Parathyroid adenoma (tissue), 2 donors: Measurements from ENCODE around the gene PEAK1.

Experiments
- H2AFZ ChIP-seq: fragments of 300-600 bp; sonication (generic); one replicate; pipeline ENCODE4 v1.7.0; 2017; ENCODE audit warnings: antibody characterized with exemption, mild to moderate bottlenecking
- H3K27ac ChIP-seq: fragments of 300-600 bp; sonication (generic); one replicate; pipeline ENCODE4 v1.7.0; 2017
- H3K27me3 ChIP-seq: fragments of 300-600 bp; sonication (generic); one replicate; pipeline ENCODE4 v1.7.0; 2017; ENCODE audit warnings: low read length; ENCODE audit not compliant: control insufficient read depth, insufficient read depth
- H3K36me3 ChIP-seq: fragments of 300-600 bp; sonication (generic); one replicate; pipeline ENCODE4 v1.7.0; 2017; ENCODE audit warnings: low read length; ENCODE audit not compliant: control insufficient read depth, insufficient read depth
- H3K4me1 ChIP-seq: fragments of 300-600 bp; sonication (generic); one replicate; pipeline ENCODE4 v1.7.0; 2017; ENCODE audit warnings: control low read depth
- H3K4me2 ChIP-seq: fragments of 300-600 bp; sonication (generic); one replicate; pipeline ENCODE4 v1.7.0; 2017; ENCODE audit warnings: low read length
- H3K4me3 ChIP-seq: fragments of 300-600 bp; sonication (generic); one replicate; pipeline ENCODE4 v1.7.0; 2017; ENCODE audit warnings: low read depth, low read length
- H3K79me2 ChIP-seq: fragments of 300-600 bp; sonication (generic); one replicate; pipeline ENCODE4 v1.7.0; 2017; ENCODE audit warnings: control low read depth
- H3K9ac ChIP-seq: fragments of 300-600 bp; sonication (generic); one replicate; pipeline ENCODE4 v1.7.0; 2017; ENCODE audit warnings: mild to moderate bottlenecking
- H3K9me3 ChIP-seq: fragments of 300-600 bp; sonication (generic); one replicate; pipeline ENCODE4 v1.7.0; 2017; ENCODE audit warnings: low read length; ENCODE audit not compliant: control insufficient read depth
- CTCF ChIP-seq: fragments of 300-600 bp; sonication (generic); IDR thresholded peaks from one replicate; pipeline ENCODE4 v1.7.0; 2017; ENCODE audit warnings: antibody characterized with exemption, mild to moderate bottlenecking
- donor health status: primary hyperparathyroidism.

Gene PEAK1

GRCh38 chr15:77099741-77100463 lies 320.0 kb downstream of the PEAK1 start:
- TF ChIP-seq CTCF = no peak
- Histone ChIP-seq H3K27me3 (no peaks in the 10 kb centered on the region), H3K79me2 (no peaks in the 10 kb centered on the region), H3K36me3 (no peaks in the 10 kb centered on the region), H3K9ac (no peak overlapping the region), H3K4me2 (no peak overlapping the region), H2AFZ (no peak overlapping the region), H3K4me1 (no peaks in the 10 kb centered on the region), H3K27ac (no peak overlapping the region), H3K9me3 (no peaks in the 10 kb centered on the region), H3K4me3 (no peak overlapping the region)

- H3K36me3 ChIP-seq = no peaks in the 10 kb centered on the region
- H3K27ac ChIP-seq = no peak overlapping the region
- no peaks in the 10 kb centered on the region for H3K9me3 ChIP-seq
- H2AFZ ChIP-seq = no peak overlapping the region
- H3K27me3 ChIP-seq = no peaks in the 10 kb centered on the region
- H3K79me2 ChIP-seq = no peaks in the 10 kb centered on the region
- H3K4me2 ChIP-seq = no peak overlapping the region
- H3K4me1 ChIP-seq = no peaks in the 10 kb centered on the region
- no peak for TF ChIP-seq CTCF
- no peak overlapping the region for H3K9ac ChIP-seq
- H3K4me3 ChIP-seq = no peak overlapping the region
Observed at GRCh38 chr15:77098572-77098971, 321.3 kb downstream of the PEAK1 start.

GRCh38 chr15:77097921-77098320 lies 322.0 kb downstream of the PEAK1 start:
- Histone ChIP-seq H3K27ac (no peak overlapping the region), H3K9ac (no peak overlapping the region), H3K4me2 (no peak overlapping the region), H2AFZ (no peak overlapping the region), H3K79me2 (no peaks in the 10 kb centered on the region), H3K4me3 (no peak overlapping the region), H3K9me3 (no peaks in the 10 kb centered on the region), H3K36me3 (no peaks in the 10 kb centered on the region), H3K27me3 (no peaks in the 10 kb centered on the region), H3K4me1 (no peaks in the 10 kb centered on the region)
- no peak for TF ChIP-seq CTCF

GRCh38 chr15:77097248-77097721 lies 322.6 kb downstream of the PEAK1 start:
- no peak overlapping the region for H3K4me3 ChIP-seq
- no peak for TF ChIP-seq CTCF
- H3K79me2 ChIP-seq = no peaks in the 10 kb centered on the region
- no peaks in the 10 kb centered on the region for H3K4me1 ChIP-seq
- no peaks in the 10 kb centered on the region for H3K36me3 ChIP-seq
- no peak overlapping the region for H3K9ac ChIP-seq
- H3K27me3 ChIP-seq = no peaks in the 10 kb centered on the region
- no peaks in the 10 kb centered on the region for H3K9me3 ChIP-seq
- H3K27ac ChIP-seq = no peak overlapping the region
- no peak overlapping the region for H3K4me2 ChIP-seq
- no peak overlapping the region for H2AFZ ChIP-seq

GRCh38 chr15:77096541-77096940 lies 323.4 kb downstream of the PEAK1 start:
- H3K36me3 ChIP-seq = no peaks in the 10 kb centered on the region
- H3K79me2 ChIP-seq = no peaks in the 10 kb centered on the region
- H3K27ac ChIP-seq = no peak overlapping the region
- no peak overlapping the region for H3K9ac ChIP-seq
- no peaks in the 10 kb centered on the region for H3K9me3 ChIP-seq
- no peak overlapping the region for H3K4me2 ChIP-seq
- no peak overlapping the region for H3K4me3 ChIP-seq
- H3K27me3 ChIP-seq = no peaks in the 10 kb centered on the region
- TF ChIP-seq CTCF = no peak
- no peaks in the 10 kb centered on the region for H3K4me1 ChIP-seq
- no peak overlapping the region for H2AFZ ChIP-seq
